Measurements from ENCODE around the gene KIFC3.

The KIFC3 gene

DNA sequence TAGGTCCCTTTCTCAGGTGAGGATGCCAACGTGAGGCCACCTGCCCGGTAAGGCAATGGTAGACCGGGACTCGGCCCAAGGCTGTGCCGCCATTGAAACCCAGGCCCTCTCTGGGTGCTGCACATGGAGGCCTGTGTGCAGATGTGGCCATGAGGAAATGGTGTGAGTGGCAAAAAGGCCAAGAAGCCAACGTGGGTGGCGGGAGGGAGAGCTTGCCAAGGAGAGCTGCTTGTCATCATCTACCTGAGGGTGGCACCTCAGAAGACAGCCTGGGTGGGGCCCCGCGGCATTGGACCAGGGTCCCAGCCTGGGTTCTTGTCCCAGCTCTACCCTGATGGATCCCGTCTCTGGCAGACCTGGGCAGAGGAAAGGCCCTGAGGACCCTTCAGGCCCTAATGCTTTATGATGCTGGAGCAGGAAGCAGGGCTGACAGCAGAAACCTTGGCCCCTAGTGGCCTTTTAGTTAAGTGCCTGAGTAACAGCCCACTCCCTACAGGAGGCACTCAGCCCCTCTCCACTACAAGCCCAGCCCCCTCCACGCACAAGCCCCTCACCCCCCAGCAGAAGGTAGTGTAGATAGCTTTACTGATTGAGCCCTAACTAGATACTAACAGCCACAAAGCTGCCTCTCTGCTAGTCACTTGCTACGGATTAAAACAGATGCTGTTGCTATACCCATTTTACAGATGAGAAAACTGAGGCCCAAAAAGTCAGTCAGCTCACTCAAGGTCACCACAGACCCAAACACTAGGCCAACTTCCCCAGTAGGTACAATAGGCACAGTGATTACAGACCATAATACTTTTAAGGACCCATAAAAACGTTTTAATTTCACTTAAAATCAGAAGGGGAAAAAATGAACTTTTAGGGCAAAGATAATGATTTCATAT is 26.2 kb upstream of the KIFC3 start:
- Mint-ChIP-seq H3K27ac (no peak overlapping the region), H3K9me3 (no peaks in the 10 kb centered on the region), H3K36me3 (no peaks in the 10 kb centered on the region), H3K4me1 (no peaks in the 10 kb centered on the region), H3K4me3 (no peak overlapping the region)
- no peak for ATAC-seq
- no peak for DNase-seq (ENCODE audit: low spot score in 2 of 2)

DNA sequence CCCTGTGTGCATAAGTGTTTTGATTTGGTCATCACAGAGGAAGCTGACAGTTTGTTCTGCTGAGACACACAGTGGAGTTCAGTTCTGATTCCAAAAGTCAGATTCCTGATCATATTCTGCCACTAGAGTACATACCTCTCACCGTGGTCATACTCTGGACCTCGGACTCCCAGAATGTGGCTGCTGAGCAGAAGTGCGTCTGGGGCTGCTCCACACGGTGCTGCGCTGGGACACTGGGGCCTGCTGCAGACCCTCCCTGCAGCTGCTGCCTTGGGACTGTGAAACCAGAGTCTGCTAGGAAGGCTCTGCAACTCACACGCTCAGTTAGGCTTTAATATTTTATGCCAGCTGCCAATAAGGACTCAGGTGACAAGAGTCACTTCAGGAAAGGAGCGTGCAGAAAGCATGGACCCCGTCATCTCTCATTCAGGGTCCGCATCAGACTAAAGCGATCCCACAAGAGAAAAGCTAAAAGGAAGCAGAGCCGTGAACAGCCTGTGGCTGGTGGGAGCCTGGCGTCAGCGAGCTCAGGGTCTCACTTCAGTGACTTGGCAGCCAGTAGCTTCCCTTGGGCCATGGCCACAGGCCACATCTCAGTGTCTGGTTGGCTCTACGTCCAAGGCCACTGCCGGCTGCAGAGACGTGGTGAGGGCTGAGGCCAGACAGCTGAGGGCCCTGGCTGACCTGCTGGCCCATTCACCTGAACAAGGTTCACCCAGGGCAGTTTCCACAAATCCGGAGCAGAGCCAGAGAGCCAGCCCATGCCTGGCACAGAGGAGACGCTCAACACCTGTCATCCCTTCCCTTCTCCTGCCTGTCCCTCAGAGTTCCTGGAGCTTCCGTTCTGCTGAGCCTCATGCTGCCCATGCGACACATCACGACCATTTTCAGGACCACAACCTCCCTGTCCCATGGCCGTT is 24.7 kb upstream of the KIFC3 start:
- no peaks in the 10 kb centered on the region for H3K9me3 Mint-ChIP-seq
- H3K36me3 Mint-ChIP-seq = no peaks in the 10 kb centered on the region
- H3K4me3 Mint-ChIP-seq = no peak overlapping the region
- H3K27ac Mint-ChIP-seq = no peak overlapping the region
- ATAC-seq (no peak), DNase-seq (ENCODE audit: low spot score in 2 of 2) (no peak)
- no peaks in the 10 kb centered on the region for H3K4me1 Mint-ChIP-seq

DNA sequence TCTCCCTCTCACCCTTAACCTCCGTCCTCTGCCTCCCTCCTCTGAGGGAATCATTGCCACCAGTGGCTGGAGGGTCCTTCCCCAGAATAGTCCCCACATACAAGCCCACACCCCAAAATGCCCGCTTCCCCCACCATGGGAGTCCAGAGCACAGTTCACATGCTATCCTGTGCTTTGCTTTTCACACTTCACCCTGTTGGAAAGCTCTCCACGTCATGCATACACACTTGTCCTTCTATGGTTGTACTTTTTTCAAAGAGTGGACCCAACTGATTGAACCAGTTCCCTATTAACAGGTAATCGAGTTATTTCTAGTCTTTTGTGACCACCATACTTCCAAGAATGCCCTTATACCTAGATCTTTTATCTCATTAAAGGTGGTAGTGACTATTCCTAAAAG is 23.8 kb upstream of the KIFC3 start:
- no peak for DNase-seq (ENCODE audit: low spot score in 2 of 2)
- Mint-ChIP-seq H3K36me3 (no peaks in the 10 kb centered on the region), H3K4me3 (no peak overlapping the region), H3K4me1 (no peaks in the 10 kb centered on the region), H3K9me3 (no peaks in the 10 kb centered on the region), H3K27ac (no peak overlapping the region)
- no peak for ATAC-seq

DNA sequence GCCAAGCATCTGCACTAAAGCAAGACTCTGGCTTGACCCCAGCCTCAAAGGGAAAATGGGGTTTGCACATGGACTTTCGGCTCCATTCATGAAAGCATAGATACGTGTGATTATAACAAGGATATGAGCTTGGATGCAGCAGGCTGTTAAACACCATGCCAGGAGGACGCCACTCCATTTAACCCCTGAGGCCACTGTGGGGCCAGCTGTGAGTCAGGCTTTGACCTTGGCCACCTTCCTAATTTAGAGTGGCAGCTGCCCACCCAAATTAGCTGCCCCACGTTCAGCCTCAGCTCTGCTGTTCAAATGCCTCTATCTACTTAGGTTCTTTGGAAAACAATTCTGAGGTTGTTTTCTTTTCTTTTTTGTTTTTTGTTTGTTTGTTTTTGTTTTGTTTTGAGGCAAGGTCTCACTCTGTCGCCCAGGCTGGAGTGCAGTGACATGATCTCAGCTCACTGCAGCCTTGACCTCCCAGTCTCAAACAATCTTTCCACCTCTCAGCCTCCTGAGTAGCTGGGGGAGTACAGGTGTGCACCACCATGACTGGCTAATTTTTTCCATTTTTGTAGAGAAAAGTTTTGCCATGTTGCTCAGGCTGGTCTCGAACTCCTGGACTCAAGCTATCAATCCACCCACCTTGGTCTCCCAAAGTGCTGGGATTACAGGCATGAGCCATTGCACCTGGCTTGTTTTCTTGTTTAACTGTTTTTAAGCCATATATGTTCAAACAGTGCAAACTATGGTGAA is 23.2 kb upstream of the KIFC3 start:
- Mint-ChIP-seq H3K4me3 (no peak overlapping the region), H3K36me3 (no peaks in the 10 kb centered on the region), H3K9me3 (no peaks in the 10 kb centered on the region), H3K4me1 (no peaks in the 10 kb centered on the region), H3K27ac (no peak overlapping the region)
- ATAC-seq (no peak), DNase-seq (ENCODE audit: low spot score in 2 of 2) (no peak)

DNA sequence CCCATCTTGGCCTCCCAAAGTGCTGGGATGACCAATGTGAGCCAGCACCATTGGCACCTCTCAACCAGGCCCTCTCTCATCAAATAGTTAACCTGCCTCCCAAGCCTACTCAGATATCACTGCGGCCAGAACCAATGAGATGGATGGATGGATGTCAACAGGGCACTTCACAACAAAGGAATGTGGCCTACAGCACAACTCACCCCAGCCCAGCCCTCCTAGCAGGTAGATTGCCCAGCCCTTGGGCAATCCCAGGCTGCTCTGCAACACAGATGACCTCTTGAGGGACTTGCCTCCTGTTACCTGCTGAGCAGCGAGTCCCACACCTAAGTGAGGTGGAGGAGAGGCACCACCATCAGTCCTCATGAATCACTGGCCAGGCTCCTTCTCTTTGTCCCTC is 22.6 kb upstream of the KIFC3 start:
- no peaks in the 10 kb centered on the region for H3K4me1 Mint-ChIP-seq
- ATAC-seq = no peak
- H3K4me3 Mint-ChIP-seq = no peak overlapping the region
- H3K36me3 Mint-ChIP-seq = no peaks in the 10 kb centered on the region
- DNase-seq (ENCODE audit: low spot score in 2 of 2) = no peak
- H3K9me3 Mint-ChIP-seq = no peaks in the 10 kb centered on the region
- no peak overlapping the region for H3K27ac Mint-ChIP-seq

DNA sequence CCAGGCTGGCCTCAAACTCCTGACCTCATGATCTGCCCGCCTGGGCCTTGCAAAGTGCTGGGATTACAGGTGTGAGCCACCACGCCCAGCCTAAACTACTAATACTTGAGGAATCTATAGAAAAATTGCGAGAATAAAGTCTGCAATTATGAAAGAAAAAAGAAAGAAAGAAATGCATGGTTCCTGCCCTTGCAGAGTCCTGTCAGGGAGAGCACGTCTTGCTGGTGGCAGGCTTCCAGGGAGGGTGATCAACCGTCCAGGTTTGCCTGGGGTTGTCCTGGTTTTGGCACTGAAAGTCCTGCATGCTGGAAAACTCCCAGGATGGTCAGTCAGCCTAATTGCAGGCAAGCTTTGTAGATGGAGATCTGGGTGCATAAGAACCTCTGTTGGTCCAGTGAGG is 21.5 kb upstream of the KIFC3 start:
- H3K36me3 Mint-ChIP-seq = no peaks in the 10 kb centered on the region

DNA sequence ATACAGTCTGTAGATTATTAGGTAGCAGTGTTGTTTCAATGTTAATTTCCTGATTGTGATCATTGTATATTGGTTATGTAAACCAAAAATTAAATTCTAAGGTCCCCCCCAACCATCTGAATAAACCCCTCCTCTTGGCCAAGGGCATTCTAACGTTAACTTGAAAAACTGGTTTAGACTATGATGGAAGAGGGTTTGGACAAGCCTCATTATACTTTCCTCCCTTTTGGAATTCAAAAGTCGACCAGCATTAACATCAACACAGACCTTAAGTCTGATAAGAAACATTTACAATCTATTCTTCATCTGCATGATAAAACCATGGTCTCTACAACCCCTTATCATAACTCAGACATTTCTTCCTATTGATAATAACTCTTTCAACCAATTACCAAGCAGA is 20.6 kb upstream of the KIFC3 start:
- Mint-ChIP-seq H3K4me1 (no peaks in the 10 kb centered on the region), H3K36me3 (no peaks in the 10 kb centered on the region), H3K9me3 (no peaks in the 10 kb centered on the region), H3K27ac (no peak overlapping the region), H3K4me3 (no peak overlapping the region)
- ATAC-seq = no peak
- DNase-seq (ENCODE audit: low spot score in 2 of 2) = no peak

More for the DNA sequence above, 21.5 kb upstream of the KIFC3 start:
- Mint-ChIP-seq H3K27ac (no peak overlapping the region), H3K4me3 (no peak overlapping the region), H3K9me3 (no peaks in the 10 kb centered on the region), H3K4me1 (no peaks in the 10 kb centered on the region)
- ATAC-seq (no peak), DNase-seq (ENCODE audit: low spot score in 2 of 2) (no peak)

DNA sequence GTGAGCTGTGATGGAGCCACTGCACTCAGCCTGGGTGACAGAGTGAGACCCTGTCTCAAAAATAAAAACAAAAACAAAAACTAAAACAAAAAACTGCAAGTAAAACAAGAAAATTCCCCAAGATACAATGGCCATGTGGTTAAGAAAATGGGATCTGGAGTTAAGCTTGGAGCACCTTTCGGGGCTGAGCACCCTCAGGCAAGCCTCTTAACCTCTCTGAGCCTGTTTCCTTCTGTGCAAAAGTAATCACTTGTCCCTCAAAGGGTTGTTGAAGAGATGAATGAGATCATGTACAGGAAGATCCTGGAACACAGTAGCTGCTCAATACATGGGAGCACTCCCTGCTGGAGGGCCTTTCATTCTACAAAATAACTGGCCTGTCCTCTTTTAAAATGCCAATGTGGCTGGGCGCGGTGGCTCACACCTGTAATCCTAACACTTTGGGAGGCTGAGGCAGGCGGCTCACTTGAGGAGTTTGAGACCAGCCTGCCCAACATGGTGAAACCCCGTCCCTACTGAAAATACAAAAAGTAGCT is 19.8 kb upstream of the KIFC3 start:
- Mint-ChIP-seq H3K4me3 (no peak overlapping the region), H3K4me1 (no peaks in the 10 kb centered on the region), H3K36me3 (no peaks in the 10 kb centered on the region), H3K9me3 (no peaks in the 10 kb centered on the region), H3K27ac (no peak overlapping the region)
- DNase-seq (ENCODE audit: low spot score in 2 of 2) (no peak), ATAC-seq (no peak)

DNA sequence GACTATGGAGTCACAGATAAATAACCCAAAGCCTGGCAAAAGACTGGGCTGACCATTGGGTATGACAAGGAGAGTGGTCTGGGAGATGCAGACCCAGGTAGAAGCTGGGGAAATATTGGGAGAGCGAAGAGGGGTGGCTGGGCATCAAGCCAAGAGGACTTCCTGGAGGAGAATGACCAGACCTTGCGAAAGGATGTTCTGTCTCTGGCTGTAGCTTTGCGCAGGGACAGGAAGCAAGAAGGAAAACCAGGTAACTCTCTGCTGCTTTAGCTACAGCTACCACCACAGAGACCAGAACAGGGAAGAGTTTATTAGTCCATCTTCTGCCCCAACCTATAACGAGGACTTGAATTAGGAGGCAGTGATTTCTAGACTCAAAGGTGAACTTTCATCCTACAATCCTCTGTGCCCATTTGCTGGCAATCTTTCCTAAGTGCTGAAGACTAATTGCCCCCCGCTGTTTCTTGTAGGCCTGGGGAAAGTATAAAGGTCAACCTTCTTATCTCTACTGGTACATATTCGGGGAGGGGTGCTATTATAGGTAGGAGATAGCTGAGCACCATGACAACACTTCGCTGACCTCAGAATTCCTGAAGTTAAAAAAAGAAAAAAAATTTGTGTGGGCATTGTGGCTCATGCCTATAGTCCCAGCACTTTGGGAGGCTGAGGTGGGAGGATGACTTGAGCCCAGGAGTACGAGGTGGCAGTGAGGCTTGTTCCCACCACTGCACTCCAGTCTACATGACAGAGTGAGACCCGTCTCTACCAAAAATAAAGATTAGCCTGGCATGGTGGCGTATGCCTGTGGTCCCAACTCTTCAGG is 19.1 kb upstream of the KIFC3 start:
- ATAC-seq = no peak
- no peaks in the 10 kb centered on the region for H3K36me3 Mint-ChIP-seq
- DNase-seq (ENCODE audit: low spot score in 2 of 2) = no peak
- H3K4me3 Mint-ChIP-seq = no peak overlapping the region
- no peak overlapping the region for H3K27ac Mint-ChIP-seq
- H3K4me1 Mint-ChIP-seq = peaks cover 7% of the 10 kb centered on the region
- H3K9me3 Mint-ChIP-seq = no peaks in the 10 kb centered on the region

DNA sequence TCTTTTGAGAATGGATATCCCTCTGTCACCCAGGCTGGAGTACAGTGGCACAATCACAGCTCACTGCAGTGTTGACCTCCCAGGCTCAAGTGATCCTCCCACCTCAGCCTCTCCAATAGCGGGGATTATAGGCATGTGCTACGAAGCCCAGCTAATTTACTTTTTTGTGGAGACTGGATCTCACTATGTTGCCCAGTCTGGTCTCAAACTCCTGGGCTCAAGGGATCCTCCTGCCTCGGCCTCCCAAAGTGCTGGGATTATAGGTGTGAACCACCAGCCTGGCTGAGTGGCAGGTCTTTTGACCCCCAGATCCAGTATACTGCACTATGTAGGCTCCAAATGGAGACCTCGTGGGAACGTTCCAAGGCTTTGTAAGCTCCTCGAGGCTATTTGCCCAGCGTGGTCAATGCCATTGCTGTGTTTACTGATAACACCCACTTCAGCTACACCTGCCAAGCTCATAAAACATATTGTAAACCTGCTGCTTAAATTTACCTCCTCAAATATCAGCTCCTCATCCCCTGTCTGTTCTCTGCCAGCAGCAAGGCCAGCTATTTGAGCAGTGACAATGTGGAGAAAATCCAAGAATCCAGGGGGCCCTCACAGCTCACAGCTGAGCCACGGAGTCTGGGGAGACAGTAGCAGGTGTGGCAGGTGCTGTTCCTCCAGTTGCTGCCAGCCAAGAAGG is 16.2 kb upstream of the KIFC3 start:
- H3K36me3 Mint-ChIP-seq = no peaks in the 10 kb centered on the region
- no peak for DNase-seq (ENCODE audit: low spot score in 2 of 2)
- peaks cover 34% of the 10 kb centered on the region for H3K4me1 Mint-ChIP-seq
- H3K9me3 Mint-ChIP-seq = no peaks in the 10 kb centered on the region
- H3K27ac Mint-ChIP-seq = no peak overlapping the region
- H3K4me3 Mint-ChIP-seq = no peak overlapping the region
- ATAC-seq = no peak

DNA sequence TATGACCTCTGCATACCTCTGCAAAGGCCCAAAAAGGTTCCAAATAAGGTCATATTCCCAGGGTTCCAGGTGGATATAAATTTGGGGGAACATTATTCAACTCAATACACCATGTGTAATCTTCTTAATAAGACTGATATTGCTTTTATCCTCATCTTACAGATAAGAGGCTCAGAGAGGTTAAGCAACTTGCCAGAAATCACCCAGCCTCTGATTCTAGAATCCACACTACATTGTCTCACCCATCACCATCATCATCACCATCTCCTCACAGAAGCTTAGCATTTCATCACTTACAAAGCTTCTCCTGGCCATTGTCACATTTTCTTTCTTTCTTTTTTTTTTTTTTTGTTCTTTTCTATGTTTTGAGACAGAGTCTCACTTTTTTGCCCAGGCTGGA is 15.4 kb upstream of the KIFC3 start:
- Mint-ChIP-seq H3K4me3 (no peak overlapping the region), H3K9me3 (no peaks in the 10 kb centered on the region), H3K4me1 (peaks cover 37% of the 10 kb centered on the region), H3K36me3 (no peaks in the 10 kb centered on the region), H3K27ac (no peak overlapping the region)
- ATAC-seq (no peak), DNase-seq (ENCODE audit: low spot score in 2 of 2) (no peak)

DNA sequence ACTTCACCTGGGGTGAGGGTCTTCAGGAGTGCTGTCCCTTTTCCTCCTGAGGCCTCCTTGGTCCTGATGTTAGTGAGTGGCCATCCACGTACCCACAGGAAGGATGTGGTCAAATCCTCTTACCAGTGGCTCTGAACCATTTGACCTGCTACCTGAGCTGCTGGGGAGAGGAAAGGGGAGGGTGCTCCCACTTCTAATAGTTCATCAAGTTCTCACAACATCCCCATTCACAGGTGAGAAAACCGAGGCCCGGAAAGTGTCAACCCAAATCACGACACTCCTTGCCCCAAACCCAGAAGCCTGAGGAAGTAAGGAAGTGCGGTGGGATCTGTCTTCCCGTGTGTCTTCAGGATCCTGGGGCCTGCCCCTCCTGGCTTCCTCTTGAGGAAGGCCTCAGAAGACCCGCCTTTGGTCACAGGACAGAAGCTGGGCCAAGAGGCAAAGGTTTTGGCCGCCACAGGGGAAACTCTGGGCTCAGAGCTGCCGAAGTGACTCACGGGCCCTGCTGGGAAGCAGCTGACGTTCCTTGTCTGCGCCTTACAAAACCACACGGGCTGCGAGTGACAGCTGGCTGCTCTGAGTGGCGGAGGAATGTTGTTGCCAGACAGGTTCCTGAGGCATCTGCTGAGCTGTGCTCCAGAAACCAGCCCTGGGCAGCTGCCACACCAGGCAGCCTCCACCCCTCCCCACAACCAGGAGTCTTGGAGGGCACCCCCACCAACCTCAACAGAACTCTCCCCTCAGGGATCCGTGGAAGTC is 13.9 kb upstream of the KIFC3 start:
- H3K36me3 Mint-ChIP-seq = peaks cover 2% of the 10 kb centered on the region
- peak; percentile 93 for ATAC-seq
- peak overlapping the region; percentile 46 for H3K4me3 Mint-ChIP-seq
- peak overlapping the region; percentile 83 for H3K27ac Mint-ChIP-seq
- DNase-seq (ENCODE audit: low spot score in 2 of 2) = peak; percentile 43 to 73
- H3K4me1 Mint-ChIP-seq = peaks cover 39% of the 10 kb centered on the region
- H3K9me3 Mint-ChIP-seq = no peaks in the 10 kb centered on the region

DNA sequence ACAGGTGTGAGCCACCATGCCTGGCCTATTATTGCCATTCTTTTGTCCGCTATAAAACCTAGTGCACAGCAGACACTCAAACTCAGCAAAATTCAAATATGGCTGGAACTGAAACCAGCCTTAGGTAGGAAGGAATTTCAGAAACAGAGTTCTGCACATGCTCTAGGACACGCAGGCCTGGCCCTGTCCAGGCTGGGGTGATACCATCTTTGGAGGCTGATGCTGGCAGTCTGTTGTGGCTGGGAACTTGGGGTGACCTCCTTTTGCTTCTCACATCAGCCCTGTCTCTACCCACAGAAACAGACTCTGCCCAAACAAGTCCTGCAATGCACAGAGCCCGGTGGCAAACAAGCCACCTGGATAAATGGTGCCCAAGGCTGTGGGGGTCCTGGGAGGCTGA is 12.6 kb upstream of the KIFC3 start:
- no peak for ATAC-seq
- Mint-ChIP-seq H3K4me1 (peaks cover 52% of the 10 kb centered on the region), H3K4me3 (peak overlapping the region; percentile 46), H3K9me3 (no peaks in the 10 kb centered on the region), H3K36me3 (peaks cover 5% of the 10 kb centered on the region), H3K27ac (peak overlapping the region; percentile 83)
- DNase-seq (ENCODE audit: low spot score in 2 of 2) = no peak

All from stimulated activated effector memory CD8-positive, alpha-beta T cell treated with anti-CD3 and anti-CD28 coated beads, Interleukin-12 subunit alpha, Interleukin-12 subunit beta, amount 100 ng/mL, for 72 hours (primary cell).